ENCODE results near the gene SLC1A7. TPM values are rescaled to one million over a fixed set of nuclear protein-coding genes. Genes with fewer than 3 reads are reported as not detected.

Gene SLC1A7
- total and polyA plus RNA-seq, 2 experiments from 2014 or later, result not detected

- no peaks in the 10 kb centered on the region for H3K27me3 Mint-ChIP-seq (ENCODE audit: insufficient read depth, low read depth, poor library complexity)
- Histone ChIP-seq H2AFZ (no peak overlapping the region), H3F3A (replicated peaks; ENCODE audit: low read depth) (no peaks in the 10 kb centered on the region), H3K27me3 (ENCODE audit: insufficient read depth) (no peaks in the 10 kb centered on the region), H3K79me2 (replicated peaks; ENCODE audit: insufficient read depth) (no peaks in the 10 kb centered on the region), H4K20me1 (replicated peaks; ENCODE audit: insufficient read depth) (no peaks in the 10 kb centered on the region), H3K27ac (ENCODE audit: low read depth) (peak overlapping the region; percentile 6; the same call in 1 of the 2 replicates), H3K9me2 (ENCODE audit: insufficient read depth) (no peaks in the 10 kb centered on the region), H3K4me2 (peak overlapping the region; percentile 50; the same call in 1 of the 2 replicates), H3K36me3 (ENCODE audit: insufficient read depth) (no peaks in the 10 kb centered on the region), H3K4me1 (ENCODE audit: insufficient read depth) (peaks cover 27% of the 10 kb centered on the region), H3K4me3 (no peak overlapping the region)
- TF ChIP-seq POLR2AphosphoS5 (IDR thresholded peaks at IDR 0.05; ENCODE audit: low read depth), result no peak
- no peak for TF ChIP-seq ETS1 (IDR thresholded peaks at IDR 0.05)
- TF ChIP-seq CTCF (conservative IDR thresholded peaks at IDR 0.05; ENCODE audit: low read depth in 2 of 2), result no peak
- no peak for TF ChIP-seq ZNF114 (CRISPR knock-in tag; IDR thresholded peaks at IDR 0.05)
- TF ChIP-seq STAT1 (IDR thresholded peaks at IDR 0.05; ENCODE audit: unreplicated experiment), result no peak
- no peak for TF ChIP-seq NANOG (IDR thresholded peaks at IDR 0.05; ENCODE audit: borderline replicate concordance)
- TF ChIP-seq, protein P1, sequence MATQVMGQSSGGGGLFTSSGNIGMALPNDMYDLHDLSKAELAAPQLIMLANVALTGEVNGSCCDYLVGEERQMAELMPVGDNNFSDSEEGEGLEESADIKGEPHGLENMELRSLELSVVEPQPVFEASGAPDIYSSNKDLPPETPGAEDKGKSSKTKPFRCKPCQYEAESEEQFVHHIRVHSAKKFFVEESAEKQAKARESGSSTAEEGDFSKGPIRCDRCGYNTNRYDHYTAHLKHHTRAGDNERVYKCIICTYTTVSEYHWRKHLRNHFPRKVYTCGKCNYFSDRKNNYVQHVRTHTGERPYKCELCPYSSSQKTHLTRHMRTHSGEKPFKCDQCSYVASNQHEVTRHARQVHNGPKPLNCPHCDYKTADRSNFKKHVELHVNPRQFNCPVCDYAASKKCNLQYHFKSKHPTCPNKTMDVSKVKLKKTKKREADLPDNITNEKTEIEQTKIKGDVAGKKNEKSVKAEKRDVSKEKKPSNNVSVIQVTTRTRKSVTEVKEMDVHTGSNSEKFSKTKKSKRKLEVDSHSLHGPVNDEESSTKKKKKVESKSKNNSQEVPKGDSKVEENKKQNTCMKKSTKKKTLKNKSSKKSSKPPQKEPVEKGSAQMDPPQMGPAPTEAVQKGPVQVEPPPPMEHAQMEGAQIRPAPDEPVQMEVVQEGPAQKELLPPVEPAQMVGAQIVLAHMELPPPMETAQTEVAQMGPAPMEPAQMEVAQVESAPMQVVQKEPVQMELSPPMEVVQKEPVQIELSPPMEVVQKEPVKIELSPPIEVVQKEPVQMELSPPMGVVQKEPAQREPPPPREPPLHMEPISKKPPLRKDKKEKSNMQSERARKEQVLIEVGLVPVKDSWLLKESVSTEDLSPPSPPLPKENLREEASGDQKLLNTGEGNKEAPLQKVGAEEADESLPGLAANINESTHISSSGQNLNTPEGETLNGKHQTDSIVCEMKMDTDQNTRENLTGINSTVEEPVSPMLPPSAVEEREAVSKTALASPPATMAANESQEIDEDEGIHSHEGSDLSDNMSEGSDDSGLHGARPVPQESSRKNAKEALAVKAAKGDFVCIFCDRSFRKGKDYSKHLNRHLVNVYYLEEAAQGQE (IDR thresholded peaks at IDR 0.05; ENCODE audit: unreplicated experiment), result no peak
- TF ChIP-seq JUNB (IDR thresholded peaks at IDR 0.05; ENCODE audit: unreplicated experiment), result no peak
- no peak for TF ChIP-seq ZNF331 (CRISPR knock-in tag; IDR thresholded peaks at IDR 0.05; ENCODE audit: low read depth)
- TF ChIP-seq EZH2 (IDR thresholded peaks at IDR 0.05; ENCODE audit: low read depth, unreplicated experiment), result no peak
- TF ChIP-seq EZH2phosphoT487 (IDR thresholded peaks at IDR 0.05; ENCODE audit: unreplicated experiment), result no peak
- TF ChIP-seq ZNF462 (CRISPR knock-in tag; IDR thresholded peaks at IDR 0.05), result no peak
- H3K27ac Mint-ChIP-seq, result no peak overlapping the region
- H3K9me3 Mint-ChIP-seq, result no peaks in the 10 kb centered on the region
- peaks cover 37% of the 10 kb centered on the region; the same call in 2 of the 3 replicates for H3K4me1 Mint-ChIP-seq
- H3K4me3 Mint-ChIP-seq, result no peak overlapping the region
- ATAC-seq, result no peak
- H3K36me3 Mint-ChIP-seq (ENCODE audit: low read depth), result no peaks in the 10 kb centered on the region
- no peak for DNase-seq (ENCODE audit: low spot score)
These were observed 92.9 kb downstream of the SLC1A7 start for GRCh38 chr1:53049574-53049967.
